ENCODE results near the gene HEXIM2. TPM values are rescaled to one million over a fixed set of nuclear protein-coding genes. Genes with fewer than 3 reads are reported as not detected.

HEXIM2 gene
- total and polyA plus RNA-seq, 2 of the 13 experiments (the other 11 are each of a cell fraction or from before 2014, with no cell fraction given) = 27.1 to 32.4 TPM

DNA sequence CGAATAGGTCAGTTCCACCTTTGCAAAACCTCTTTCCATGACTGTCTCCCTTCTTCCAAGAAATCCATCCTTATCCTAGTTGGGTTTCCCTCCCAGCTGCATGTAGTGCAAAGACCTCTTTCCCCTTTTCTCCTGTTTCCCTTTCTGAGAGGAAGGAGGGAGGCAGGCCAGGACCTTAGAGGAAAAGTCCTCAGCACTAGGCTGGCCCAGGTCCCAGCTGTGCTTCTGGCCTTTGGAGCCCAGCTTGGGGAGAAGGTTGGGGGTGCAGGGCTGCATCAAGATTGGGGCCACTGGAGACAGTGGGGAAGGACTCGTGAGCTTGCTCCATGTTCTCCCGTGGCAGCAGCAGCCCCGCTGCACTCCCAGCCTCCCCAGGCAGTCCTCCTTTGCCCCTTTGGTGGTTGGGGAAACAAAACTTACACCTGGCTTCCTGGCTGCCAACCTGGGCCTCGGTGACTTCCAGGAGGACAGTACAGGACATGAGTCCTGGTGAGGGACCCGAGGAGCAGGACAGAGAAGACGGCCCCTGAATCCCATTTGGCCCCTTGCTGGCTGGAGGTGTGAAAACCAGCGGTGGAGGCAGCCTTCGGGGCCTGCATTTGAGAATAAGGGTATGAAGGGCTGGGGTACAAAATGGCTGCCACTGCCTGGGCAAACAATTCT is 481 bp downstream of the HEXIM2 start (continued):
- TF ChIP-seq ZNF704 (CRISPR knock-in tag; IDR thresholded peaks at IDR 0.05; ENCODE audit: borderline replicate concordance) (no peak; the same call in 1 of the 2 replicates), BCL6 (CRISPR knock-in tag; IDR thresholded peaks at IDR 0.05) (no peak; the same call in 1 of the 2 replicates), ZNF841 (CRISPR knock-in tag; IDR thresholded peaks at IDR 0.05; ENCODE audit: borderline replicate concordance) (no peak), ERF (CRISPR knock-in tag; IDR thresholded peaks at IDR 0.05) (no peak), STAG1 (CRISPR knock-in tag; IDR thresholded peaks at IDR 0.05) (no peak), ADNP (CRISPR knock-in tag; IDR thresholded peaks at IDR 0.05) (no peak), RELA (CRISPR knock-in tag; IDR thresholded peaks at IDR 0.05) (no peak), ZFP1 (CRISPR knock-in tag; IDR thresholded peaks at IDR 0.05) (no peak), ZBTB2 (CRISPR knock-in tag; IDR thresholded peaks at IDR 0.05; ENCODE audit: low read depth) (no peak), EED (CRISPR knock-in tag; IDR thresholded peaks at IDR 0.05) (no peak), ZNF891 (CRISPR knock-in tag; IDR thresholded peaks at IDR 0.05) (0 out of 2 replicates have a peak, but pooled peaks have one; percentile 23), KLF15 (CRISPR knock-in tag; IDR thresholded peaks at IDR 0.05; ENCODE audit: borderline replicate concordance) (no peak), ZNF3 (CRISPR knock-in tag; IDR thresholded peaks at IDR 0.05) (no peak), ZNF589 (CRISPR knock-in tag; conservative IDR thresholded peaks at IDR 0.05) (0 out of 2 replicates have a peak, but pooled peaks have one; percentile 24)
- TF ChIP-seq, protein P1, sequence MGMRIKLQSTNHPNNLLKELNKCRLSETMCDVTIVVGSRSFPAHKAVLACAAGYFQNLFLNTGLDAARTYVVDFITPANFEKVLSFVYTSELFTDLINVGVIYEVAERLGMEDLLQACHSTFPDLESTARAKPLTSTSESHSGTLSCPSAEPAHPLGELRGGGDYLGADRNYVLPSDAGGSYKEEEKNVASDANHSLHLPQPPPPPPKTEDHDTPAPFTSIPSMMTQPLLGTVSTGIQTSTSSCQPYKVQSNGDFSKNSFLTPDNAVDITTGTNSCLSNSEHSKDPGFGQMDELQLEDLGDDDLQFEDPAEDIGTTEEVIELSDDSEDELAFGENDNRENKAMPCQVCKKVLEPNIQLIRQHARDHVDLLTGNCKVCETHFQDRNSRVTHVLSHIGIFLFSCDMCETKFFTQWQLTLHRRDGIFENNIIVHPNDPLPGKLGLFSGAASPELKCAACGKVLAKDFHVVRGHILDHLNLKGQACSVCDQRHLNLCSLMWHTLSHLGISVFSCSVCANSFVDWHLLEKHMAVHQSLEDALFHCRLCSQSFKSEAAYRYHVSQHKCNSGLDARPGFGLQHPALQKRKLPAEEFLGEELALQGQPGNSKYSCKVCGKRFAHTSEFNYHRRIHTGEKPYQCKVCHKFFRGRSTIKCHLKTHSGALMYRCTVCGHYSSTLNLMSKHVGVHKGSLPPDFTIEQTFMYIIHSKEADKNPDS (CRISPR knock-in tag; IDR thresholded peaks at IDR 0.05) = 0 out of 2 replicates have a peak, but pooled peaks have one; percentile 30
- TF ChIP-seq, protein P2, sequence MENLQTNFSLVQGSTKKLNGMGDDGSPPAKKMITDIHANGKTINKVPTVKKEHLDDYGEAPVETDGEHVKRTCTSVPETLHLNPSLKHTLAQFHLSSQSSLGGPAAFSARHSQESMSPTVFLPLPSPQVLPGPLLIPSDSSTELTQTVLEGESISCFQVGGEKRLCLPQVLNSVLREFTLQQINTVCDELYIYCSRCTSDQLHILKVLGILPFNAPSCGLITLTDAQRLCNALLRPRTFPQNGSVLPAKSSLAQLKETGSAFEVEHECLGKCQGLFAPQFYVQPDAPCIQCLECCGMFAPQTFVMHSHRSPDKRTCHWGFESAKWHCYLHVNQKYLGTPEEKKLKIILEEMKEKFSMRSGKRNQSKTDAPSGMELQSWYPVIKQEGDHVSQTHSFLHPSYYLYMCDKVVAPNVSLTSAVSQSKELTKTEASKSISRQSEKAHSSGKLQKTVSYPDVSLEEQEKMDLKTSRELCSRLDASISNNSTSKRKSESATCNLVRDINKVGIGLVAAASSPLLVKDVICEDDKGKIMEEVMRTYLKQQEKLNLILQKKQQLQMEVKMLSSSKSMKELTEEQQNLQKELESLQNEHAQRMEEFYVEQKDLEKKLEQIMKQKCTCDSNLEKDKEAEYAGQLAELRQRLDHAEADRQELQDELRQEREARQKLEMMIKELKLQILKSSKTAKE (CRISPR knock-in tag; IDR thresholded peaks at IDR 0.05; ENCODE audit: borderline replicate concordance) = no peak
- TF ChIP-seq, protein P3, sequence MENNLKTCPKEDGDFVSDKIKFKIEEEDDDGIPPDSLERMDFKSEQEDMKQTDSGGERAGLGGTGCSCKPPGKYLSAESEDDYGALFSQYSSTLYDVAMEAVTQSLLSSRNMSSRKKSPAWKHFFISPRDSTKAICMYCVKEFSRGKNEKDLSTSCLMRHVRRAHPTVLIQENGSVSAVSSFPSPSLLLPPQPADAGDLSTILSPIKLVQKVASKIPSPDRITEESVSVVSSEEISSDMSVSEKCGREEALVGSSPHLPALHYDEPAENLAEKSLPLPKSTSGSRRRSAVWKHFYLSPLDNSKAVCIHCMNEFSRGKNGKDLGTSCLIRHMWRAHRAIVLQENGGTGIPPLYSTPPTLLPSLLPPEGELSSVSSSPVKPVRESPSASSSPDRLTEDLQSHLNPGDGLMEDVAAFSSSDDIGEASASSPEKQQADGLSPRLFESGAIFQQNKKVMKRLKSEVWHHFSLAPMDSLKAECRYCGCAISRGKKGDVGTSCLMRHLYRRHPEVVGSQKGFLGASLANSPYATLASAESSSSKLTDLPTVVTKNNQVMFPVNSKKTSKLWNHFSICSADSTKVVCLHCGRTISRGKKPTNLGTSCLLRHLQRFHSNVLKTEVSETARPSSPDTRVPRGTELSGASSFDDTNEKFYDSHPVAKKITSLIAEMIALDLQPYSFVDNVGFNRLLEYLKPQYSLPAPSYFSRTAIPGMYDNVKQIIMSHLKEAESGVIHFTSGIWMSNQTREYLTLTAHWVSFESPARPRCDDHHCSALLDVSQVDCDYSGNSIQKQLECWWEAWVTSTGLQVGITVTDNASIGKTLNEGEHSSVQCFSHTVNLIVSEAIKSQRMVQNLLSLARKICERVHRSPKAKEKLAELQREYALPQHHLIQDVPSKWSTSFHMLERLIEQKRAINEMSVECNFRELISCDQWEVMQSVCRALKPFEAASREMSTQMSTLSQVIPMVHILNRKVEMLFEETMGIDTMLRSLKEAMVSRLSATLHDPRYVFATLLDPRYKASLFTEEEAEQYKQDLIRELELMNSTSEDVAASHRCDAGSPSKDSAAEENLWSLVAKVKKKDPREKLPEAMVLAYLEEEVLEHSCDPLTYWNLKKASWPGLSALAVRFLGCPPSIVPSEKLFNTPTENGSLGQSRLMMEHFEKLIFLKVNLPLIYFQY (CRISPR knock-in tag; IDR thresholded peaks at IDR 0.05; ENCODE audit: borderline replicate concordance) = no peak
